ENCODE results near the gene PAM16. TPM values are rescaled to one million over a fixed set of nuclear protein-coding genes. Genes with fewer than 3 reads are reported as not detected.
A peak's percentile ranks its signal among the peaks of the same experiment; 100 is the strongest.

PAM16 gene
- total RNA-seq, 1 experiment from 2014 or later, result 80.4 TPM

DNA sequence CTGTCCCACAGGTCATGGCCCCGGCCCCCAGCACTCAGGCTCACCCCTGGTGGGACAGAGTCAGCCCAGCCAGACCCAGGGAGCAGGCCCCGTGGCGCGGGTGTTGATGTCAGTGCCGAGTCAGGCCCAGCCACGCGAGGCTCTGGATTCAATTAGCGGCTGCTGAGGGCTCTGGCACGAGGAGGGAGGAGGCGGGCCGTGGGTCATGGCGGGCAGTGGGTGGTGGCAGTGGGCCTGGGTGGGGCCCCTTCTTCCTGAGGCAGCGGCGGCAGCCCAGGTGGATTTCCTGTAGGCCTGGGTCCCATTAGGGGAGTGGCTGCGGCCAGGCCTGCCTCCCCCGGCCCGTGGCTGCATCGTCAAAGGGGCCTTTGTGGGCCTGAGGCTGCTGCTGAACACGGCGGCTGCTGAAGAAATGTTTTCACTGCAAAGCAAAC, 33.4 kb upstream of the PAM16 start:
- Histone ChIP-seq H3K4me1 (ENCODE audit: insufficient read depth, low read length) (no peaks in the 10 kb centered on the region; the same call in 1 of the 2 replicates), H3K79me1 (ENCODE audit: insufficient read depth, low read depth, low read length, poor library complexity, severe bottlenecking) (no peaks in the 10 kb centered on the region), H3K27me3 (ENCODE audit: insufficient read depth, low read length) (no peaks in the 10 kb centered on the region), H3T11ph (ENCODE audit: low read length) (no peak overlapping the region), H3K27ac (ENCODE audit: insufficient read length, low read depth, low read length) (no peak overlapping the region), H2BK5ac (ENCODE audit: insufficient read length, low read length) (no peak overlapping the region), H2BK120ac (ENCODE audit: low read depth, low read length, poor library complexity, severe bottlenecking) (no peak overlapping the region), H3K9ac (ENCODE audit: extremely low read depth, insufficient read length, low read length) (no peak overlapping the region), H4K8ac (replicated peaks; ENCODE audit: insufficient read length, low read depth, low read length) (no peak overlapping the region), H4K20me1 (ENCODE audit: control insufficient read depth, insufficient read depth, insufficient read length) (no peaks in the 10 kb centered on the region), H2BK20ac (ENCODE audit: low read depth, low read length, poor library complexity, severe bottlenecking) (no peak overlapping the region), H2AK5ac (ENCODE audit: insufficient read length, low read length) (no peak overlapping the region), H3K9me3 (ENCODE audit: control insufficient read depth, low read depth, low read length) (no peaks in the 10 kb centered on the region), H3K79me2 (ENCODE audit: insufficient read depth, low read length) (no peaks in the 10 kb centered on the region), H2BK15ac (ENCODE audit: low read depth, low read length) (no peak overlapping the region), H4K5ac (ENCODE audit: insufficient read length, low read depth, low read length) (no peak overlapping the region), H3K23ac (ENCODE audit: insufficient read length, low read depth, low read length) (no peak overlapping the region), H4K91ac (ENCODE audit: insufficient read length, low read depth, low read length) (no peak overlapping the region), H3K18ac (ENCODE audit: insufficient read length, low read depth, low read length) (no peak overlapping the region), H3K14ac (ENCODE audit: insufficient read depth, low read length) (no peak overlapping the region), H3K4ac (ENCODE audit: low read depth, low read length) (no peak overlapping the region), H2BK12ac (ENCODE audit: insufficient read length, low read depth, low read length) (no peak overlapping the region), H2AFZ (ENCODE audit: low read length) (no peak overlapping the region), H3K56ac (ENCODE audit: insufficient read length, low read depth, low read length) (no peak overlapping the region), H3K23me2 (ENCODE audit: insufficient read length, low read depth, low read length, poor library complexity, severe bottlenecking) (no peaks in the 10 kb centered on the region), H3K4me2 (ENCODE audit: insufficient read depth, insufficient read length, low read length) (no peak overlapping the region)
- TF ChIP-seq, protein P1, sequence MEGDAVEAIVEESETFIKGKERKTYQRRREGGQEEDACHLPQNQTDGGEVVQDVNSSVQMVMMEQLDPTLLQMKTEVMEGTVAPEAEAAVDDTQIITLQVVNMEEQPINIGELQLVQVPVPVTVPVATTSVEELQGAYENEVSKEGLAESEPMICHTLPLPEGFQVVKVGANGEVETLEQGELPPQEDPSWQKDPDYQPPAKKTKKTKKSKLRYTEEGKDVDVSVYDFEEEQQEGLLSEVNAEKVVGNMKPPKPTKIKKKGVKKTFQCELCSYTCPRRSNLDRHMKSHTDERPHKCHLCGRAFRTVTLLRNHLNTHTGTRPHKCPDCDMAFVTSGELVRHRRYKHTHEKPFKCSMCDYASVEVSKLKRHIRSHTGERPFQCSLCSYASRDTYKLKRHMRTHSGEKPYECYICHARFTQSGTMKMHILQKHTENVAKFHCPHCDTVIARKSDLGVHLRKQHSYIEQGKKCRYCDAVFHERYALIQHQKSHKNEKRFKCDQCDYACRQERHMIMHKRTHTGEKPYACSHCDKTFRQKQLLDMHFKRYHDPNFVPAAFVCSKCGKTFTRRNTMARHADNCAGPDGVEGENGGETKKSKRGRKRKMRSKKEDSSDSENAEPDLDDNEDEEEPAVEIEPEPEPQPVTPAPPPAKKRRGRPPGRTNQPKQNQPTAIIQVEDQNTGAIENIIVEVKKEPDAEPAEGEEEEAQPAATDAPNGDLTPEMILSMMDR (conservative IDR thresholded peaks at IDR 0.05), result no peak
- no peak for DNase-seq
- Mint-ChIP-seq H3K36me3 (ENCODE audit: insufficient read depth in 1 of 3, low read depth in 3 of 3) (peaks cover 0 to 2% (median 2%) of the 10 kb centered on the region in 3 experiments; a peak in 4 of 7 replicates), H3K4me1 (peaks cover 7 to 15% of the 10 kb centered on the region in 2 experiments), H3K9me3 (no peaks in the 10 kb centered on the region), H3K27me3 (ENCODE audit: low read depth) (no peaks in the 10 kb centered on the region), H3K4me3 (no peak overlapping the region), H3K27ac (peak overlapping the region in 1 of 3 experiments; percentile 49; a peak in 2 of 7 replicates)
- no CpG with 5 or more reads among the region's 20 CpGs for WGBS (ENCODE audit: extremely low coverage, insufficient read length, low lambda C conversion rate)
